RWPE2 (cell line): ENCODE data around the gene SH3PXD2A.

Source experiments
- ATAC-seq: fragments of 200-7000 bp; cut with Tn5 transposase; 3 replicates; pipeline ENCODE4 v1.9.1; 2021; ENCODE audit warnings: low read depth
- DNase-seq: peaks from one replicate; pipeline ENCODE4 v3.0.0-alpha.2; 2020; ENCODE audit warnings: low spot score
- H3K27ac ChIP-seq: fragments of 450-650 bp; 2 replicates; pipeline ENCODE4 v1.5.1; 2017; ENCODE audit warnings: mild to moderate bottlenecking; ENCODE audit not compliant: poor library complexity, severe bottlenecking
- H3K27me3 ChIP-seq: fragments of 250-450 bp; sonication (Bioruptor Pico); 2 replicates; pipeline ENCODE4 v1.5.1; 2021; ENCODE audit warnings: mild to moderate bottlenecking, moderate library complexity; ENCODE audit not compliant: insufficient read depth, poor library complexity, severe bottlenecking
- H3K36me3 ChIP-seq: fragments of 250-450 bp; sonication (Bioruptor Pico); 2 replicates; pipeline ENCODE4 v1.5.1; 2020; ENCODE audit warnings: low read depth, mild to moderate bottlenecking, moderate library complexity
- H3K4me1 ChIP-seq: fragments of 250-450 bp; sonication (Bioruptor Pico); 2 replicates; pipeline ENCODE4 v1.5.1; 2021; ENCODE audit warnings: mild to moderate bottlenecking, moderate library complexity; ENCODE audit not compliant: insufficient read depth, poor library complexity, severe bottlenecking
- H3K4me3 ChIP-seq: fragments of 250-450 bp; sonication (Bioruptor Pico); 2 replicates; pipeline ENCODE4 v1.5.1; 2021; ENCODE audit warnings: mild to moderate bottlenecking, moderate library complexity; ENCODE audit not compliant: severe bottlenecking
- H3K9me3 ChIP-seq: fragments of 250-450 bp; sonication (Bioruptor Pico); 2 replicates; pipeline ENCODE4 v1.5.1; 2021; ENCODE audit warnings: mild to moderate bottlenecking, moderate library complexity; ENCODE audit not compliant: severe bottlenecking
- CTCF ChIP-seq: fragments of 450-650 bp; IDR thresholded peaks from one replicate; pipeline ENCODE4 v1.5.1; 2017; ENCODE audit warnings: mild to moderate bottlenecking, moderate library complexity; ENCODE audit not compliant: poor library complexity, severe bottlenecking

Gene SH3PXD2A

GRCh38 chr10:103616705-103617601, 238.4 kb downstream of the SH3PXD2A start:
- H3K36me3 ChIP-seq, result peaks cover 52% of the 10 kb centered on the region
- no peak overlapping the region for H3K27ac ChIP-seq
- no peaks in the 10 kb centered on the region for H3K4me1 ChIP-seq

GRCh38 chr10:103614306-103615158, 240.8 kb downstream of the SH3PXD2A start:
- no peak for TF ChIP-seq CTCF
- Histone ChIP-seq H3K4me3 (no peak overlapping the region), H3K4me1 (no peaks in the 10 kb centered on the region), H3K27ac (no peak overlapping the region), H3K9me3 (no peaks in the 10 kb centered on the region), H3K27me3 (no peaks in the 10 kb centered on the region), H3K36me3 (peaks cover 63% of the 10 kb centered on the region)
- ATAC-seq (no peak), DNase-seq (no peak)

More at GRCh38 chr10:103616705-103617601, 238.4 kb downstream of the SH3PXD2A start:
- DNase-seq, result no peak
- TF ChIP-seq CTCF, result no peak
- H3K27me3 ChIP-seq, result no peaks in the 10 kb centered on the region
- no peak for ATAC-seq
- H3K9me3 ChIP-seq, result no peaks in the 10 kb centered on the region
- no peak overlapping the region for H3K4me3 ChIP-seq

GRCh38 chr10:103613616-103614015, 241.8 kb downstream of the SH3PXD2A start:
- no peak for ATAC-seq
- Histone ChIP-seq H3K9me3 (no peaks in the 10 kb centered on the region), H3K27me3 (no peaks in the 10 kb centered on the region), H3K36me3 (peaks cover 64% of the 10 kb centered on the region), H3K27ac (no peak overlapping the region), H3K4me3 (no peak overlapping the region), H3K4me1 (no peaks in the 10 kb centered on the region)
- no peak for TF ChIP-seq CTCF
- no peak for DNase-seq

GRCh38 chr10:103612462-103613365, 242.7 kb downstream of the SH3PXD2A start:
- no peak for ATAC-seq
- no peaks in the 10 kb centered on the region for H3K4me1 ChIP-seq
- H3K4me3 ChIP-seq, result no peak overlapping the region
- peaks cover 64% of the 10 kb centered on the region for H3K36me3 ChIP-seq
- DNase-seq, result no peak
- no peaks in the 10 kb centered on the region for H3K9me3 ChIP-seq
- H3K27me3 ChIP-seq, result no peaks in the 10 kb centered on the region
- H3K27ac ChIP-seq, result no peak overlapping the region
- TF ChIP-seq CTCF, result no peak
